Measurements from ENCODE around the gene PAK1. TPM values are rescaled to one million over a fixed set of nuclear protein-coding genes. Genes with fewer than 3 reads are reported as not detected.

PAK1 gene
- total and polyA plus RNA-seq, 2 of the 8 experiments (the other 6 are each of a cell fraction or from before 2014, with no cell fraction given): 87.7 to 151 TPM

GRCh38 chr11:77400775-77401449 lies 73.0 kb downstream of the PAK1 start:
- WGBS, 2 experiments (ENCODE audit: extremely low coverage in 1 of 2, insufficient coverage in 1 of 2, insufficient read length in 1 of 2, insufficient replicate concordance in 2 of 2, low coverage in 1 of 2, low lambda C conversion rate in 2 of 2, missing lambda C conversion rate in 1 of 2): 88% methylated on average over 5 of the region's 5 CpGs; no CpG with 5 or more reads in 1 of the 2 experiments
- Histone ChIP-seq H2BK120ac (replicated peaks; ENCODE audit: low read depth, low read length) (no peak overlapping the region), H2AFZ (ENCODE audit: low read length) (no peak overlapping the region), H3K4me2 (ENCODE audit: insufficient read depth in 1 of 2, low read depth in 2 of 2, low read length in 2 of 2) (no peak overlapping the region; a peak in 1 of 4 replicates), H3K23me2 (ENCODE audit: low read depth, low read length) (no peaks in the 10 kb centered on the region; the same call in 1 of the 2 replicates), H3K79me1 (ENCODE audit: low read depth, low read length) (peaks cover 5% of the 10 kb centered on the region), H3K36me3 (ENCODE audit: control insufficient read depth in 2 of 4, insufficient read depth in 4 of 4, low read length in 3 of 4) (no peaks in the 10 kb centered on the region; a peak in 1 of 8 replicates), H3K4ac (replicated peaks; ENCODE audit: insufficient read length, low read depth, low read length) (no peak overlapping the region), H4K91ac (replicated peaks; ENCODE audit: insufficient read length, low read length) (no peak overlapping the region), H4K8ac (ENCODE audit: extremely low read depth, insufficient read depth, low read length) (no peak overlapping the region), H2BK5ac (ENCODE audit: low read depth, low read length) (peak overlapping the region; percentile 12; the same call in 1 of the 2 replicates), H4K20me1 (replicated peaks in 1 of 2; ENCODE audit: control insufficient read depth in 1 of 2, insufficient read depth in 2 of 2, low read length in 2 of 2) (peaks cover 4 to 19% of the 10 kb centered on the region in 2 experiments), H3K56ac (replicated peaks; ENCODE audit: insufficient read length, low read depth, low read length) (no peak overlapping the region), H2BK12ac (ENCODE audit: low read depth, low read length) (no peak overlapping the region), H3K27ac (ENCODE audit: low read depth, low read length) (no peak overlapping the region), H3K79me2 (ENCODE audit: control insufficient read depth in 1 of 2, insufficient read depth in 2 of 2, low read length in 2 of 2) (peaks cover 31 to 96% of the 10 kb centered on the region in 2 experiments), H2AK5ac (ENCODE audit: low read depth, low read length) (no peak overlapping the region), H3K27me3 (replicated peaks in 1 of 4; ENCODE audit: control insufficient read depth in 3 of 4, extremely low read depth in 1 of 4, insufficient read depth in 3 of 4, low read length in 3 of 4) (no peaks in the 10 kb centered on the region), H3K18ac (ENCODE audit: extremely low read depth, low read length) (no peak overlapping the region), H4K5ac (ENCODE audit: insufficient read length, low read depth, low read length) (no peak overlapping the region), H2BK15ac (ENCODE audit: low read length) (no peak overlapping the region), H3K23ac (ENCODE audit: insufficient read length) (no peak overlapping the region), H3K4me3 (ENCODE audit: extremely low read depth in 1 of 4, insufficient read depth in 2 of 4, low read depth in 3 of 4, low read length in 4 of 4) (no peak overlapping the region), H3K14ac (ENCODE audit: insufficient read length) (no peak overlapping the region), H3K9ac (replicated peaks in 1 of 4; ENCODE audit: extremely low read depth in 1 of 4, low read depth in 3 of 4, low read length in 3 of 4) (no peak overlapping the region), H3K4me1 (replicated peaks in 1 of 4; ENCODE audit: control insufficient read depth in 3 of 4, insufficient read depth in 4 of 4, low read length in 3 of 4) (peaks cover 0 to 20% (median 8%) of the 10 kb centered on the region in 4 experiments; a peak in 2 of 7 replicates), H2BK20ac (ENCODE audit: low read length) (no peak overlapping the region), H3K9me3 (ENCODE audit: insufficient read depth in 2 of 2, low read depth in 1 of 2, low read length in 1 of 2) (no peaks in the 10 kb centered on the region)
- TF ChIP-seq EP300 (IDR thresholded peaks at IDR 0.05; ENCODE audit: borderline replicate concordance in 1 of 2, low read depth in 2 of 2, low read length in 2 of 2) (no peak), CTBP2 (IDR thresholded peaks at IDR 0.05; ENCODE audit: borderline replicate concordance, insufficient read depth, insufficient read length, low read length) (no peak), RAD21 (IDR thresholded peaks at IDR 0.05 in 1 of 2, conservative IDR thresholded peaks at IDR 0.05 in 1 of 2; ENCODE audit: low read depth in 2 of 2, low read length in 2 of 2) (peak in 1 of 2 experiments; percentile 19; a peak in 1 of 4 replicates)
- ChIA-PET POLR2A (ENCODE audit: partially characterized antibody) (interaction anchor here (1.1 to 1.3 kb wide), 2 partner anchors 11 to 15 kb away, joined by 3 to 4 read pairs; no protein-coding TSS in a partner anchor), CTCF (ENCODE audit: partially characterized antibody) (interaction anchor here (0.7 to 1.7 kb wide), 6 partner anchors 23 to 274 kb away, joined by 3 to 4 read pairs (median 3); no protein-coding TSS in a partner anchor)
- no peak for DNase-seq (ENCODE audit: low read depth in 1 of 2, low spot score in 2 of 2)
- FAIRE-seq: no peak
